Measurements from ENCODE around the gene CCL2.

The CCL2 gene

DNA sequence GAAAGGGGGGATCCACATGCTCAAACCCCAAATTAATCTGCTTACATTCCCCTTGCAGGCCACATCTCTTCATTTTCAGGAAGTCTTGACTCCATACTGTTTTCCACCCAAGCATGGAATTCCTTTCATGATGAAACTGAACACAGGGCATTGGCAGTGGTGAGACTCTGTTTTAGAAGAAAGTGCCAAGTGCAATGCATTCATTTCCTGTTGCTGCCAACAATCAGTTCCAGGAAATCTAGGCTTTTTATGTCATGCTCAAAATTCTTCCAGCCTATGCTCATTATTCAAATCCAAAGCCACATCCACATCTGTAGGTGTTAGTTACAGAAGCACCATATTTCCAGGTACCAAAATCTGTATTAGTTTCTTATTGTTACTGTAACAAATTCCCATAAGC is 4.1 kb downstream of the CCL2 start:
- TF ChIP-seq CEBPB (IDR thresholded peaks at IDR 0.05) (no peak), EGR1 (IDR thresholded peaks at IDR 0.05) (no peak), YY1 (IDR thresholded peaks at IDR 0.05; ENCODE audit: low read depth) (no peak), EP300 (IDR thresholded peaks at IDR 0.05; ENCODE audit: borderline replicate concordance) (no peak), NFIC (IDR thresholded peaks at IDR 0.05) (no peak), RAD21 (IDR thresholded peaks at IDR 0.05; ENCODE audit: low read depth) (no peak), TEAD4 (IDR thresholded peaks at IDR 0.05) (no peak), ZBTB7A (IDR thresholded peaks at IDR 0.05; ENCODE audit: low read depth) (no peak), TCF12 (IDR thresholded peaks at IDR 0.05; ENCODE audit: low read depth) (no peak)
- TF ChIP-seq, protein P1, sequence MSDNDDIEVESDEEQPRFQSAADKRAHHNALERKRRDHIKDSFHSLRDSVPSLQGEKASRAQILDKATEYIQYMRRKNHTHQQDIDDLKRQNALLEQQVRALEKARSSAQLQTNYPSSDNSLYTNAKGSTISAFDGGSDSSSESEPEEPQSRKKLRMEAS (IDR thresholded peaks at IDR 0.05): no peak

DNA sequence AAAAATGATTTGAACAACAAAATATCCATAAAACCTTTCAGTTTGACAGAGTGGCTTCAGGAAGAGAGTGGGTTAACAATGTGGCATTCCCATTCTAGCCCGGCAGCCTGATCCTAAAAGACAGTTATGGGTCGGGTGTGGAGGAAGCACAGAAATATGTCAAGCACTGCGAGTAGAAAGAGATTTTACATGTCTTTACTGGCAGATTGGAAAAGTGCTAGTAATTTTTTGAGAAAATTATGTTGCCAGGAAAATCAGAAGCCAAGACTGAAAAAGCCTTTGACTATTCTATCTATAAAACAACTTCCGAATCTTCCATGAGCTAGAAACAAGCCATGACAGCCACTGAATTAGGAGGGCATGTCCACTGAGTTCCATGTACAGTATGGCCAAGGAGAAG is 5.8 kb downstream of the CCL2 start:
- TF ChIP-seq RAD21 (IDR thresholded peaks at IDR 0.05; ENCODE audit: low read depth) (no peak), YY1 (IDR thresholded peaks at IDR 0.05; ENCODE audit: low read depth) (no peak), FOXM1 (IDR thresholded peaks at IDR 0.05; ENCODE audit: borderline replicate concordance, low read depth) (no peak)
- TF ChIP-seq, protein P2, sequence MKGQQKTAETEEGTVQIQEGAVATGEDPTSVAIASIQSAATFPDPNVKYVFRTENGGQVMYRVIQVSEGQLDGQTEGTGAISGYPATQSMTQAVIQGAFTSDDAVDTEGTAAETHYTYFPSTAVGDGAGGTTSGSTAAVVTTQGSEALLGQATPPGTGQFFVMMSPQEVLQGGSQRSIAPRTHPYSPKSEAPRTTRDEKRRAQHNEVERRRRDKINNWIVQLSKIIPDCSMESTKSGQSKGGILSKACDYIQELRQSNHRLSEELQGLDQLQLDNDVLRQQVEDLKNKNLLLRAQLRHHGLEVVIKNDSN (IDR thresholded peaks at IDR 0.05): no peak

DNA sequence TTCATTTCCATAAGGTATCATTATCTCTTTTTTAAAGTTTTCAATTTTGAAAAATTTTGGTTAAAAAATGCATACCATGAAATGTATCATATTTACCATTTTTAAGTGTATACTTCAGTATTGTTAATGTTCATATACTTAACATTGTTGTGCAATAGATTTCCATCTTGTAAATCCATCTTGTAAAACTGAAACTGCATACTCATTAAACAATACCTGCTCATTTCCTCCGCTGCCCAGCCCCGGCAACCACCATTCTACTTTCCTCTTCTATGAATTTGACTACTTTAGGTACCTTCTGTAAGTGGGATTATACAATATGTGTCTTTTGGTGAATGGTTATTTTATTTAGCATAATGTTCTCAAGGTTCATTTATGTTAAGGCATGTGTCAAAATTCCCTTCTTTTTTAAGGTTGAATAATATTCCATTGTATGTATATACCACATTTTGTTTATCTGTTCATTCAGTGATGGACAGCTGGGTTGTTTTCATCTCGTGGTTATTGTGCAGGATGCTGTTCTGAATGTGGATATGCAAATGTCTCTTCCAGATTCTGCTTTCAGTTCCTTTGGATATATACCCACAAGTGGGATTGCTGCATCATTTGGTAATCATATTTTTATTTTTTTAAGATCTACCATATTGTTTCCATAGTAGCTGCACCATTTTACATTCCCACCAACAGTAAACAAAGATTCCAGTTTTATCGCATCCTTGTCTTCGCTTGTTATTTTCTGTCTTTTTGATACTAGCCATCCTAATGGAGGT is 6.7 kb downstream of the CCL2 start:
- TF ChIP-seq NFIC (IDR thresholded peaks at IDR 0.05): no peak
- no peak for TF ChIP-seq EP300 (IDR thresholded peaks at IDR 0.05; ENCODE audit: borderline replicate concordance)
- no peak for TF ChIP-seq TEAD4 (IDR thresholded peaks at IDR 0.05)
- TF ChIP-seq, protein P2 (IDR thresholded peaks at IDR 0.05): no peak
- no peak for TF ChIP-seq FOXM1 (IDR thresholded peaks at IDR 0.05; ENCODE audit: borderline replicate concordance, low read depth)
- no peak for TF ChIP-seq TCF12 (IDR thresholded peaks at IDR 0.05; ENCODE audit: low read depth)
- no peak for TF ChIP-seq TAF1 (IDR thresholded peaks at IDR 0.05; ENCODE audit: low read depth)
- no peak for TF ChIP-seq RAD21 (IDR thresholded peaks at IDR 0.05; ENCODE audit: low read depth)
- TF ChIP-seq ZBTB7A (IDR thresholded peaks at IDR 0.05; ENCODE audit: low read depth): no peak
- TF ChIP-seq, protein P3, sequence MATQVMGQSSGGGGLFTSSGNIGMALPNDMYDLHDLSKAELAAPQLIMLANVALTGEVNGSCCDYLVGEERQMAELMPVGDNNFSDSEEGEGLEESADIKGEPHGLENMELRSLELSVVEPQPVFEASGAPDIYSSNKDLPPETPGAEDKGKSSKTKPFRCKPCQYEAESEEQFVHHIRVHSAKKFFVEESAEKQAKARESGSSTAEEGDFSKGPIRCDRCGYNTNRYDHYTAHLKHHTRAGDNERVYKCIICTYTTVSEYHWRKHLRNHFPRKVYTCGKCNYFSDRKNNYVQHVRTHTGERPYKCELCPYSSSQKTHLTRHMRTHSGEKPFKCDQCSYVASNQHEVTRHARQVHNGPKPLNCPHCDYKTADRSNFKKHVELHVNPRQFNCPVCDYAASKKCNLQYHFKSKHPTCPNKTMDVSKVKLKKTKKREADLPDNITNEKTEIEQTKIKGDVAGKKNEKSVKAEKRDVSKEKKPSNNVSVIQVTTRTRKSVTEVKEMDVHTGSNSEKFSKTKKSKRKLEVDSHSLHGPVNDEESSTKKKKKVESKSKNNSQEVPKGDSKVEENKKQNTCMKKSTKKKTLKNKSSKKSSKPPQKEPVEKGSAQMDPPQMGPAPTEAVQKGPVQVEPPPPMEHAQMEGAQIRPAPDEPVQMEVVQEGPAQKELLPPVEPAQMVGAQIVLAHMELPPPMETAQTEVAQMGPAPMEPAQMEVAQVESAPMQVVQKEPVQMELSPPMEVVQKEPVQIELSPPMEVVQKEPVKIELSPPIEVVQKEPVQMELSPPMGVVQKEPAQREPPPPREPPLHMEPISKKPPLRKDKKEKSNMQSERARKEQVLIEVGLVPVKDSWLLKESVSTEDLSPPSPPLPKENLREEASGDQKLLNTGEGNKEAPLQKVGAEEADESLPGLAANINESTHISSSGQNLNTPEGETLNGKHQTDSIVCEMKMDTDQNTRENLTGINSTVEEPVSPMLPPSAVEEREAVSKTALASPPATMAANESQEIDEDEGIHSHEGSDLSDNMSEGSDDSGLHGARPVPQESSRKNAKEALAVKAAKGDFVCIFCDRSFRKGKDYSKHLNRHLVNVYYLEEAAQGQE (IDR thresholded peaks at IDR 0.05; ENCODE audit: low read depth): no peak
- no peak for TF ChIP-seq CREB1 (IDR thresholded peaks at IDR 0.05; ENCODE audit: low read depth)

DNA sequence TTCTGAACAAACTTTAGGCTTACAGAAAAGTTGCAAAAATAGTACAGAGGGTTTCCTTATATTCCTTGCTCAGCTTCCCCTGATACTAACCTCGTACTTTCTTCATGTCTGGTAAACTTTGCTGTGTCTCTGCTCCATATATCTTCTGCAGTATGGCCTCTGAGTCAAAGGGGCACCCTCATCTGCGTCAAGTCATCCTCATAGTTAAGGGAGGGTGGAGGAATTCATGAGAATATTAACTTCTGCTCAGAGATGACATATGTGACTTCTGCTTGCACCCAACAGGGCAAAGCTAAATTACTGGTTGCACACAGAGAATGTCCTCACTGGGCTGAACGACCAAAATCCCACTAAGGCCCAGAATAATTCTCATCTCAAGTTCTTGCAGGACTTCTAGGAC is 10.6 kb downstream of the CCL2 start:
- TF ChIP-seq, protein P2 (IDR thresholded peaks at IDR 0.05): no peak
- TF ChIP-seq CREB1 (IDR thresholded peaks at IDR 0.05; ENCODE audit: low read depth) (no peak), TAF1 (IDR thresholded peaks at IDR 0.05; ENCODE audit: low read depth) (no peak), YY1 (IDR thresholded peaks at IDR 0.05; ENCODE audit: low read depth) (no peak), ZBTB7A (IDR thresholded peaks at IDR 0.05; ENCODE audit: low read depth) (no peak), EGR1 (IDR thresholded peaks at IDR 0.05) (no peak)
- TF ChIP-seq, protein P3 (IDR thresholded peaks at IDR 0.05; ENCODE audit: low read depth): no peak

DNA sequence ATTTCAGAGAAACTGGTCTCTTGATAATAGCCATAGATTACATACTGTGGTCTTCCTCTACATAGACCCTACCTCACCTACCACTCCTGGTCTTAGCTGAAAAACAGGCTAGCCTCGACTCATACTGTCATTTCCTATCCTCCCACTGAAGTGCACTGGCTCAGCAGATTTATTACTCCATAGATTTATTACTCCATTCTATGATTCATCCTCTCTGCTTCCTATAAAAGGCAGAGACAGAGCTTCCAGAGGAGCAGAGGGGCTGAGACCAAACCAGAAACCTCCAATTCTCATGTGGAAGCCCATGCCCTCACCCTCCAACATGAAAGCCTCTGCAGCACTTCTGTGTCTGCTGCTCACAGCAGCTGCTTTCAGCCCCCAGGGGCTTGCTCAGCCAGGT is 14.9 kb downstream of the CCL2 start, which contains the start of gene CCL7:
CCL7 (plus strand) TSS at position 253 of the 400 bp plus-strand sequence; CDS start at position 323, 70 bp downstream.
- TF ChIP-seq, protein P3 (IDR thresholded peaks at IDR 0.05; ENCODE audit: low read depth): no peak
- TF ChIP-seq, protein P1 (IDR thresholded peaks at IDR 0.05): no peak
- TF ChIP-seq EP300 (IDR thresholded peaks at IDR 0.05; ENCODE audit: borderline replicate concordance) (no peak), YY1 (IDR thresholded peaks at IDR 0.05; ENCODE audit: low read depth) (no peak), TCF12 (IDR thresholded peaks at IDR 0.05; ENCODE audit: low read depth) (no peak), RAD21 (IDR thresholded peaks at IDR 0.05; ENCODE audit: low read depth) (no peak), NFIC (IDR thresholded peaks at IDR 0.05) (no peak), TAF1 (IDR thresholded peaks at IDR 0.05; ENCODE audit: low read depth) (no peak), EGR1 (IDR thresholded peaks at IDR 0.05) (no peak), TEAD4 (IDR thresholded peaks at IDR 0.05) (no peak), ZBTB7A (IDR thresholded peaks at IDR 0.05; ENCODE audit: low read depth) (no peak), CREB1 (IDR thresholded peaks at IDR 0.05; ENCODE audit: low read depth) (no peak), FOXM1 (IDR thresholded peaks at IDR 0.05; ENCODE audit: borderline replicate concordance, low read depth) (no peak), CEBPB (IDR thresholded peaks at IDR 0.05) (no peak)
- TF ChIP-seq, protein P2 (IDR thresholded peaks at IDR 0.05): no peak

All from Ishikawa (cell line).